Measurements from ENCODE around the gene MLC1.

Gene MLC1

GRCh38 chr22:50045211-50046018 is 39.8 kb downstream of the MLC1 start:
- no peak for TF ChIP-seq CTCF (IDR thresholded peaks at IDR 0.05; ENCODE audit: low read length, missing control alignments)
- H3K4me3 ChIP-seq (replicated peaks; ENCODE audit: low read depth, low read length): no peak overlapping the region

GRCh38 chr22:50044485-50045118 is 40.6 kb downstream of the MLC1 start:
- no peak for DNase-seq (ENCODE audit: low read depth)
- TF ChIP-seq CTCF (IDR thresholded peaks at IDR 0.05; ENCODE audit: low read length, missing control alignments): no peak
- no peak overlapping the region for H3K4me3 ChIP-seq (replicated peaks; ENCODE audit: low read depth, low read length)

More at GRCh38 chr22:50045211-50046018, 39.8 kb downstream of the MLC1 start:
- no peak for DNase-seq (ENCODE audit: low read depth)

DNA sequence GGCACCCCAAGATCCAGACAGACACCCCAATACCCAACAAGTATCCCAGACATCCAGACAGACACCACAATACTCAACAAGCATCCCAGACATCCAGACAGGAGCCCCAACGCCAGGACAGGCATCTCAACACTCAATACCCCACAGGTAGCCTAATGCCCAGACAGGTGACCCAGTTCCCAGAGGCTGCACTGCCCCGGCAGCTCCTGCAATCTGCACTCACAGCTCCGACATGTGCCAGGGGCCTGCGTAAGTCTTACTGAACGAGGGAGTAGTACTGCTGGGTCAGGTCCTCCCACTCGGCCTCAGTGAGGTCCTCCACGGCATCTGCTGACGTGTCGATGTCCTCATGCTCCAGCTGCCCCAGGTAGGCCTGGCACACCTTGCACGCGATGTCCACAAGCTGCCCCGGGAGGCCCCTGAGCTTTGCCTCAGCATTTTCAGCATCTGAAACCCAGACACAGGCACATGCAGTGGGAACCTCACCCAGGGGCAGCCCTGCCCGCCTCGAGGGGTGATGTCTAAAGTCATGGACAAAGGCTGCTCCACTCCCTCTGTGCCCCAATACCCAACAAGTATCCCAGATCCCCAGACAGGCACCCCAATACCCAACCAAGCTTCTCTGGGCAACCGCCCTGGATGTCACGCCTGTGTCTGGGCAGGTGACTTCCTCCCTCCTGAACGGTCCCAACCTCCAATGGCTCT is 43.7 kb downstream of the MLC1 start:
- DNase-seq (ENCODE audit: low read depth): no peak
- TF ChIP-seq CTCF (IDR thresholded peaks at IDR 0.05; ENCODE audit: low read length, missing control alignments): no peak
- no peak overlapping the region for H3K4me3 ChIP-seq (replicated peaks; ENCODE audit: low read depth, low read length)

- DNase-seq (ENCODE audit: low read depth): no peak
- H3K4me3 ChIP-seq (replicated peaks; ENCODE audit: low read depth, low read length): no peak overlapping the region
- no peak for TF ChIP-seq CTCF (IDR thresholded peaks at IDR 0.05; ENCODE audit: low read length, missing control alignments)
Measured at GRCh38 chr22:50040717-50041116, 44.5 kb downstream of the MLC1 start.

GRCh38 chr22:50039669-50040443 is 45.4 kb downstream of the MLC1 start:
- no peak for TF ChIP-seq CTCF (IDR thresholded peaks at IDR 0.05; ENCODE audit: low read length, missing control alignments)
- no peak for DNase-seq (ENCODE audit: low read depth)
- H3K4me3 ChIP-seq (replicated peaks; ENCODE audit: low read depth, low read length): no peak overlapping the region

DNA sequence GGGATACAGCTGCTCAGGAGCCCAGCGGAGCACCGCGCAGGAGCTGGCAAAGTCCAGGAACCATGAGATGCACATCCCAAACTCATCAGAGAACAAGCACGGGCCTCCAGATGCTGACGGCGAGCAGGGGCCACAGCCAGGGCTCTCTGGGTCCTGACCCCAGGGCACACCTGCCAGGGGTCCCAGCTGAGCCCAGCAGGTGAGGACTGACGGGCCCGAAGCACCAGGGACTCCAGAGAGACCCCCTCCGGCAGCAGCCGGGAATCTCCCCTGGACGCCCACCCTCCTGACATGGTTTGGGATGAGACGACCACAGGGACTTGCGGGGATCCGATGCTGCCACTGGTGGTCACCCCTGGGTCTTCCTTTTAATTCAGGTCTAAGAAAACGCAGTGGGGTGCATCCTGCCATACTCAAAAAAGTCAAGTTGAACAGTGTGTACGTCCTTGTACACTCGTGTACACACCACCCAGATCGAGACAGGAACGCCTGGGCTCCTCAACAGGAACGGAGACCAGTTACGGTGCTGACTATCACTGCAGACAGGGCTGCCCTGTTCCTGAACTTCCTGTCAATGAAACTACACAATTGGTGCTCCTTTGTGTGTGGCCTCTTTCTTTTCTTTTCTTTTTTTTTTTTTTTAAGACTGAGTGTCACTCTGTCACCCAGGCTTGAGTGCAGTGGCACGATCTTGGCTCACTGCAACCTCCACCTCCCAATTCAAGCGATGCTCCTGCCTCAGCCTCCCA is 49.1 kb downstream of the MLC1 start:
- TF ChIP-seq CTCF (IDR thresholded peaks at IDR 0.05; ENCODE audit: low read length, missing control alignments): no peak
- no peak for DNase-seq (ENCODE audit: low read depth)
- H3K4me3 ChIP-seq (replicated peaks; ENCODE audit: low read depth, low read length): no peak overlapping the region

Measured in fibroblast of pulmonary artery (primary cell).